Stimulated activated CD8-positive, alpha-beta memory T cell treated with anti-CD3 and anti-CD28 coated beads, Interleukin-2, amount 100 ng/mL, for 48 hours (primary cell): ENCODE measurements around the gene SPATS2L.
"Not testable (repeated sequence)": the region's sequence is repeated elsewhere in the genome, so short reads cannot be mapped to it uniquely, and the experiment has no call there.

ENCODE experiments used
- DNase-seq, 2 donors: peaks; one replicate each; pipeline ENCODE4 v3.0.0-alpha.2; 2020; ENCODE audit warnings: low read depth in 2 of 2

The SPATS2L gene

DNA sequence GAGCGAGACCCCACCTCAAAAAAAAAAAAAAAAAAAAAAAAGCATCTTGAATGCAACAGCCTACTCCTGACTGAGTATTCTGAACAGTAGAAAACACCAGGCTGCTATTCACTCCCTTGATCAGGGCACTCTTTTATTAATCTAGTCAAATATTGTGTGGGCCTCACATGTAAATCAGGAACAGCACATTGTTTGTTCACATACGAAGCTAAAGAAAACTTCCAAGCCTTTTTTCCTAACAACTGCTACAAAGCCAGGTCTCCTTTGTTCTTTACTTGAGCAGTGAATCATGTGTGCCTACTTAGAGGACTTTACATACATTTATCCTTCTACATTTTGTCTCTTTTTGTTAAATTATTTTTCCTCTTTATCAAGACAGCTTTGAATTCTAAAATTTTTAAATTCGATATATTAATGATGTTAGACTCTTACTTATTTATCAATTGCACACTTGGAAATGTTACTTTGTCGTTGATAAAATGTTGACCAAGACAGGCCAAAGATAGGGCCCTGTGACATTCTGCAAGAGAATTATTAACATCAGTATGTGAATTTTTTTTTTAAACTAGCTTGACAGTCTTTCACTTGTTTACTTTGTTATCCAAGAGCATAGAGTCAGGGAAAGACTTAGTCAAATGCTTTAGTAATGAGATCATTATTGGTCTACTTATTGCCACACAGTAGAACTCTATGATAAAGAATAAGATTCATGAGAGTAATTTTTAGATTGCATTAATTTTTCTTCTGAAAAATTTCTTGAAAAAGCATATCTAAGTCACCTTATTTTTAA lies 13.2 kb downstream of the SPATS2L start:
- DNase-seq, result no peak

DNA sequence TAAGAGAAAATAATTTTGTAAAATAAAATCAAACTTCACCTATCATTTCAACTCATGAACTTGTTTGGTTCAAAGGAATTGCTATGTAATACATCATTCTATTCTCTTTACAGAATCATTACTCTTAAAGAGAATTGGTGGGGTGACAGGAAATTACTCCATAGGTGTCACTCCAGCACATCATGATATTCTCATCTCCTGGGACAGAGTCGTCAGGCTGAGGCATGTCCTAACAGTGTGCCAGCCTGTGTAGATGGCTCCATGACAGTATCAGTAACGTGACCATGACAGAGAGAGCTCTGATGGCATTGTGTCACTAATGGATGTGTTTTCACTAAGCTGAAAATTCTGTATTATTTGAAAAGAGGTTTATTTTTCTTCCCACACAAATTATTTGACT lies 13.9 kb downstream of the SPATS2L start:
- no peak for DNase-seq

DNA sequence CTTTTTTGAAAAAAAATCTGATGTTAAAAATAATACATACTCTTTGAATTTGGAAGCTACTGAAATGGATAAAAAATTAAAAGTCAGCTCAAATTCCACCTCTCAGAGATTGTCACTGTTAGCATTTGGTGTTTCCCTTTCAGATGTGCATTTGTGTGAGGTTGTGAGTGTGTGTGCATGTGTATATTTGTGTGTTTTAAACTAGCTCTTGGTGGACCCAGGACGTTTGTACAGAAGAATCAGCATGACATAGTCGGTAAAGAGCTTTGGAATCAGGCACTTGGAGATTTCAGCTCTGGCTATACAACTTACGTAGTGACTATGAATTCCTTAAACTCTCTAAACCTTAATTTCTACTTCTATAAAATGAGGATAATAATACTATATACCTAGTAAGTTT lies 14.5 kb downstream of the SPATS2L start:
- DNase-seq, result no peak

GRCh38 chr2:200321780-200322534 lies 15.5 kb downstream of the SPATS2L start:
- no peak for DNase-seq

- no peak for DNase-seq
Measured at GRCh38 chr2:200322607-200323006, 16.1 kb downstream of the SPATS2L start.

DNA sequence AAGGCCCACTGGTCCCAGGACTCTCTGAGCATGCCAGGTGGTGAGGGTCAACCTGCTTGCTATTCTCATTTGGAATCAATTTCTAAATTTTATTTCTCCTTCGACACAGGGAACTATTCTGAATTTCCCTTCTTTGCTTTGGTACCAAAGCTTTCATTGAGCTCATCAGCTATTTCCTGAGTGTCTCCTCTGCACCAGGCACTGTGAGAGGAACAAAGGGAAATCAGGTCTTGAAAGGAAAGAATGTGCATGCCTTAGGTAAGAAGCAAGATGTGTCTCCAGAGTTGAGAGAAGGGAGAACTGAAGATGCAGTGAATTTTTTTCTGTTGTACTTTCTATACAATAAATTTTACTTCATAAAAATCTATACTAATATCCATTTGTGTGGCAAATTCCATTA lies 17.9 kb downstream of the SPATS2L start:
- DNase-seq, result no peak

DNA sequence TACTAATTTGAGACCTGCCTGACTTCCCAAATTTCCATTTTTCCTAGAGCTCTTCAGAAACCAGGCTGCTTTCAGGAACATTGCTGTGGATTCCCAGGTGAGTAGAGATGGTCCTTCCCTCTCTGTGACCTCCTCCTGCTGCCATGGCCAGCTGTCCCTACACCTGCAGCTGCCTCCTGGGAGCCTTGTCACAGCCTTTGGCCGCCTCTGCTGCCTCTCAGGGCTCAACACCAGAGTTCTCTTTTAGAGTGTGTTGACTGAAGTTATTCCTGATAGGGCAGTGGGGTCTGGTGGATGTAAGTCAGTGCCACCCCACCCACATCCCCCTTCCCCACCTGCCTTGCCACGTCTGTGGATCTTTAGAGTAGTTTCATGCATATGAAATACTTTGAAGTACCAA lies 22.9 kb downstream of the SPATS2L start:
- DNase-seq, result no peak

- DNase-seq, result no peak
Measured at GRCh38 chr2:200329798-200330197, 23.3 kb downstream of the SPATS2L start.

DNA sequence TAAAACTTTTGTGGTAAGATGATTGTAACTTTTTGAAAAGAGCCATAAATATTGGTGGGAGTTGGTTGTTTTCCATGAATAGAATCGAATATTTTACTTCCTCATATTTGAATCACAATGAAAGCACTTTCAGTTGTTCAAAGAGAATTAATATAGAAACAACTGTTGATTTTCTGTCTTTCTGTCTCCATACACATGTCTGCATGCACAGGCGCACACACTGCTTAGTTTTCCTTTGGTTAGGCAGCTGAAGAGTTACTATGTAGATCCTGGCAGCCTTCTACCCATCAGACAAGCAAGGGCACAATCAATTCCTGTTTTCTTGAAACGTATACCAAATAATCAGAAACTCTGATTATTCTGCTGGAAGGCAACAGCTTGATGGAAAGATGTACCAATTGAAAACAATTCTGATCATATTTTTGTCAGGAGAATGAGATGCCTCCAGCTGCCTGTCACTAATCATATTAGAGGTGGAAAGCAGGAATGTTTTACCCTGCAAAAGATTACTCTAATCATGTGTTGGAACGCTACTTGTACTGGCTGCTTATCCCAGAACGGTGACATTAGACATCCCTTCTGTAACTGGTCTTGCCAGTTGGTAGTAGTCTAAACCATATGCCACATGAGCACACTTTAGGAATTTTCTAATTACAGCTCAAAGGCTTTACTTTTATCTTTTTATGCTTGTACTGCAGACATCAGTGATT lies 24.0 kb downstream of the SPATS2L start:
- no peak for DNase-seq

DNA sequence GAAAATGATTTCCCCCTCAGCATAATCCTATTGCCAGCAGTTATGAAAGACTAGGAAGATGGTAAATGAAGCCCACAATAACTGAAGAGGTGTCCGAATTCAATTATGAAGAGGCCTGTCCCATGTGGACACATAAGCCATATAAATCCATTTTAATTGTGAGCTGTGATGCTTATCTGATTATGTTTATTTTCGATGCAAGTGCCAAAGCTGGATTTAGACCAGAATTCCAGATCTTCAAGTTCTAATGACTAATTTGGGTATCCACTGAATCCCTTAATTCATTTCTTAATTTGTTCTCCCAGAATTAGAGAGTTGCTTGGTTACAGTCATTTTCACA lies 24.5 kb downstream of the SPATS2L start:
- DNase-seq, result no peak

DNA sequence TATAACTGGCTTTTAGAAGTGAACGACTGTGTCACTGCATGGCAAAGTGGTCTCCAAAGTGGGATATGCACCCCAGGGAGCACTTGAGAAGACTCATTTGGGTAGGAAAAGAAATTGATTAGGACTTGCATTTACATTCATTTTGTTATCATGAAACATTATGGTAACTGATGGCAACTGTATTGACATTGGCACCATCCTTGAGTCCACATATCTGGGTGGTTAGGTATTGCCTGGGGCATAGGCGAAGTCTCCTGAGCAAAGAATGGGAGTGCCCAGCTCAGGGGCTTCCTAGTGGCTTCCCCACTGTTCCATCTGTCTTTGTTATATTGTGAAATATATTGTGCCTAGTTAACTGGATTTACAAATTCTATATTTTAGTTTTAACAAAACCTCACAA lies 29.2 kb downstream of the SPATS2L start:
- DNase-seq, result no peak

DNA sequence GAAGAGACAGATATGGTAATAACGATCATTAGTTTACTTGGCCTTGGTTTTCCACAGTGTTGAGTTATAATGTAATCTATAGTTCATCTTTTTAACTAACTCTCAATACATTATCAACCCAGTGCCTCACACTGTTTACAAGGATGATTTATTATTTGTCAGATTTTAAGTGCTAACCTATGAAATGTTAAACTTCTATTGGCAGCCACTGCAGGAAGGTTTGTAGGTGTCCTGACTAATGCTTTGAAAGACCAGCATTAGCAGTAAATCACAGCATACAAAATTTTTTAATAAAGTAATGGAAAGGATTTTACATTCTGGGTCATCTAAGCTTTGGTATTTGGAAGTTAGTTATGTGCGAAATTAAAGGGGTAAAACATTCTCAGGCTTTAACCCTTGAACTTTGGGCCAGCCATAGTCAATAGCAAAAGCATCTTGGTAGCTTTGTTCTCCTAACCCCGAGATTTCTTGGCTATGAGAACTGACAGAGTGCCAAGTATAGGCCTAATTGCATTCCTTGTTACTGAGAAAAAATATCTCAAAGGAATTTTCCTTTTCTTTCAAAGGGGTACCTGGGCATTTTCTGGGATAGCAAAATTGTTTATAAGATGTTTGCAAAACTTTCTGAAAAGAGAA lies 30.6 kb downstream of the SPATS2L start:
- DNase-seq, result no peak

GRCh38 chr2:200337621-200338020 lies 31.1 kb downstream of the SPATS2L start:
- no peak for DNase-seq

DNA sequence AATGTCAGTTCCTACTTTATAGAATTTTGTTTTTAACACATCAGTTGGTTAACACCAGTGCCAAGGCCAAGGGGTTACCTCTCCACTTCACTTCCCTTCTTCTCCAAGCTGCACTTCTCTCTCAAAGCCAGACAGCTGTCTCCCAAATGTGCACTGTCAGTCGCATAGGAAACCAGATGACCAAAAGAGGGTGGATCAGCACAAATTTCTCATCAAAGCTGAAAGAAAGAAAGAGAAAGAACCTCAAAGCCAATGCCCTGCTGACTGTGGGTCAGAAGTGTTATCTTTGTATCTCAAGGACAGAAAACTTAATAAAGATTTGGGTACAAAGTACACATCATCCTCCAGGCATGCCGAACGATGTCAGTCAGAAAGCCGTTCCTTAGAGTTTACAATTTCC lies 32.2 kb downstream of the SPATS2L start:
- no peak for DNase-seq

DNA sequence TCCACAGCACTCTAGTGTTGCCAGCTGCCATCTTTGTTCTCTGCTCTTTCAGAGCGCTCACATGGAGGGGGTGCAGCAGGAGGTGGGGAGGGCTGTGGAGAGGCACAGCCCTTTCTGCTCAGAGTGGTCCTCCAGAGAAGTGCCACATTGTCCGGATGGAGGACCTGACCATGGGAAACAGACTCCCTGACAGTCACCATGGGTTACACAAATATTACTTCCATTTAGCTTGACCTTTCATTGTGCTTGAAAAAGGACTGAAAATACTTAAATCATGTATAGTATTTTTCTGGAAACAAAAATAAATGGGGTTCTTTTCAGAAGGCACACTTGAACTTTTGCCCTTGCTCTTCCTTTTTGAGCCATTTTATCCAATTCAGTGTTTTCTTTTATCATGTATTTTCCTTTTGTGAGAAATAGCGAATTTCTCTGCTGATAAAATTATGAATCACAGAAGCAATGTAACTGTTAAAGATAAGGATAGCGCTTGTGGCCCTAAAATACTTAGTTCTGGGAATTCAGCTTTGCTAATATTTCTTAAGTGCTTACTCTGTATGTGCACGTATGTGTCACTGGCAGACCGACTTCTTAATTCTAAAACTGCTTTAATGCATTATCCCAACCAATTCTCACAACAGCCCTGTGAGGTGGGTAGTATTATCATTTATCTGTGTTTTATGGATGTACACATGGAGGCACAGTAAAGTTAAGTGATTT lies 34.2 kb downstream of the SPATS2L start:
- DNase-seq, result no peak

- DNase-seq, result no peak
Measured at GRCh38 chr2:200341376-200341775, 34.9 kb downstream of the SPATS2L start.

DNA sequence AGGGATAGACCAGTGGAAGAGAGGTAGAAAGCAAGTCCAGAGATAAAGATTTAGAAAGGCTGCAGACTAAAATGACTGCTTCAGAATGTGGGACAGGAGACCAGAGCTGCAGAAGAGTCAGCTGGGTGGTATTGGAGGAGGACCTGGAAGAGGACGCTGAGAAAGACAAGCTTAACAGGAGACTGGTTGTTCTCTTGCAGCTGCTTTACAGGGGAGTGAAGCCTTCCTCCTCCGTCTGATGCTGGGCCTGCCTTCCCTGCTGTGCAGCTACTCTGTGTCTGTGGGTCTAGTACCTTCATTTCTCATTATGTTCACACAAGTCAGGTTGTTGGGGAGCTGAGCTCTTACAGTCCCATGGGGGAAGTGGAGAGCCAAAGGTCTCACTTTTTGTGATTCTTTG lies 35.7 kb downstream of the SPATS2L start:
- no peak for DNase-seq

- DNase-seq, result no peak
Measured at GRCh38 chr2:200342654-200343053, 36.2 kb downstream of the SPATS2L start.

GRCh38 chr2:200344202-200344601 lies 37.7 kb downstream of the SPATS2L start:
- not testable (repeated sequence) for DNase-seq

GRCh38 chr2:200345975-200346374 lies 39.5 kb downstream of the SPATS2L start:
- DNase-seq, result no peak

DNA sequence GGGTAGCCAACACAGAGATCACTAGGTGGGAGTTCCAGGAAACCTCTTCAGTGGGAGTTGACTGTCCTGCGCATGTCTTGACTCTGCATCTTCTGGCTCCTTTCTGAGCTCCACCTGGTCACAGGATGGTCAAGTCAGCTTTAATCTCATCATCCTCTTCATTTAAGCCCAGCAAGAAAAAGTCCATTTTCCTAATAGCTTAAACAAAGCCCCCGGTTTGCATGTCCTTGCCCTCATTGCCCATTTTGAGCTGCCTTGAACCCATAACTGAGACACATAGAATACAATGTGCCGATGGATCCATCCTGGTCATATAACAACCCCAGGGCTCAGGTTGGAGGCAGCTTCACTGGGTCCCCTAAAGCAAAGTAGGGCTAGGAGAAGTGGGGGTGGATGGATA lies 40.8 kb downstream of the SPATS2L start:
- DNase-seq, result no peak
